NB4 (cell line): ENCODE results near the gene STEAP4.

Experiments
- DNase-seq: peaks from one replicate; pipeline ENCODE4 v3.0.0; 2010; ENCODE audit warnings: low read depth
- H3K4me3 ChIP-seq: one replicate; pipeline ENCODE4 v1.5.1; 2011; ENCODE audit warnings: mild to moderate bottlenecking, low read depth, low read length, moderate library complexity
- MAX ChIP-seq: IDR thresholded peaks from 2 replicates; pipeline ENCODE4 v1.6.1; 2011; ENCODE audit warnings: low read depth, low read length
- MYC ChIP-seq: IDR thresholded peaks from 2 replicates; pipeline ENCODE4 v1.6.1; 2011; ENCODE audit warnings: low read depth, low read length
- POLR2A ChIP-seq: IDR thresholded peaks from 2 replicates; pipeline ENCODE4 v1.6.1; 2011; ENCODE audit warnings: mild to moderate bottlenecking; ENCODE audit not compliant: insufficient read length; ENCODE audit errors: extremely low read depth
- TF ChIP-seq, protein P1 (sequence below): IDR thresholded peaks from one replicate; pipeline ENCODE4 v1.5.1; 2012; ENCODE audit warnings: low read depth, low read length

STEAP4 gene

DNA sequence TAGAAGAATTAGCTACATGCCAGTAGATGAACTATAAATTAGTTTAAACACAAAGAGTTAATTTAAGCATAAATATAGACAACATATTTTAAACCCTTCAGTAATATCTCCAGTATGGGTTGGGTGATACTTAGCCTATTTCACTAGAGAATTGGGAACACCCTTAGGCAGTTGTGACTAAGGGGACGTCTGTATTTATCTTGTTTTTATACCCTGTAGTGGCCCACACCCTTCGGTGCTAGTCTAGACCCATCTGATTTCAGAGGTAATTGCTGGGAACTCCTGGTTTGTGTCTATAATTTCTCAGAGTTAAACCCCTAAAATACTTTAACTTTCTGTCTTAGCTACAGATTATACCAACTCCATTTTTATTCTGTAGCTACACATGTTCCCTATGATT, 11.5 kb upstream of the STEAP4 start:
- TF ChIP-seq MAX (no peak), MYC (no peak), POLR2A (no peak)
- TF ChIP-seq, protein P1, sequence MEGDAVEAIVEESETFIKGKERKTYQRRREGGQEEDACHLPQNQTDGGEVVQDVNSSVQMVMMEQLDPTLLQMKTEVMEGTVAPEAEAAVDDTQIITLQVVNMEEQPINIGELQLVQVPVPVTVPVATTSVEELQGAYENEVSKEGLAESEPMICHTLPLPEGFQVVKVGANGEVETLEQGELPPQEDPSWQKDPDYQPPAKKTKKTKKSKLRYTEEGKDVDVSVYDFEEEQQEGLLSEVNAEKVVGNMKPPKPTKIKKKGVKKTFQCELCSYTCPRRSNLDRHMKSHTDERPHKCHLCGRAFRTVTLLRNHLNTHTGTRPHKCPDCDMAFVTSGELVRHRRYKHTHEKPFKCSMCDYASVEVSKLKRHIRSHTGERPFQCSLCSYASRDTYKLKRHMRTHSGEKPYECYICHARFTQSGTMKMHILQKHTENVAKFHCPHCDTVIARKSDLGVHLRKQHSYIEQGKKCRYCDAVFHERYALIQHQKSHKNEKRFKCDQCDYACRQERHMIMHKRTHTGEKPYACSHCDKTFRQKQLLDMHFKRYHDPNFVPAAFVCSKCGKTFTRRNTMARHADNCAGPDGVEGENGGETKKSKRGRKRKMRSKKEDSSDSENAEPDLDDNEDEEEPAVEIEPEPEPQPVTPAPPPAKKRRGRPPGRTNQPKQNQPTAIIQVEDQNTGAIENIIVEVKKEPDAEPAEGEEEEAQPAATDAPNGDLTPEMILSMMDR, result no peak
- no peak for DNase-seq
- H3K4me3 ChIP-seq, result no peak overlapping the region

DNA sequence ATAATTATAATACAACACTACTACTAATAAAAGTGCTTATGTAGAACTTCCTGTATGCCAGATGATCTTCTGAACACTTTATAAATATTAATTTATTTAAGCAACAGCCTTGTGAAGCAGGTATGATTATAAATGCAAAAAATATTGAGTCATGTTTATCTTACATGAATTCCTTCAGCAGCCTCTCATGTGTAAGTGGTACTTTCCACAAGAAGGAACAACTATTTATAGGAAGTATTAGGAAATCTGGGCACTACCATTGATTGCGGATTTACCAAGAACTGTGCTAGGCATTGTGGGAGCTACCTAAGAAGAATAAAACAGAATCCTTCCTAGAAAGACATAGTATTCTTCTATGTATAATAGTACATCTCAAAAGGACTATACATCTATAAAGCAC, 10.7 kb upstream of the STEAP4 start:
- no peak for DNase-seq
- no peak for TF ChIP-seq POLR2A
- TF ChIP-seq MYC, result no peak
- TF ChIP-seq, protein P1, result no peak
- TF ChIP-seq MAX, result no peak
- H3K4me3 ChIP-seq, result no peak overlapping the region

DNA sequence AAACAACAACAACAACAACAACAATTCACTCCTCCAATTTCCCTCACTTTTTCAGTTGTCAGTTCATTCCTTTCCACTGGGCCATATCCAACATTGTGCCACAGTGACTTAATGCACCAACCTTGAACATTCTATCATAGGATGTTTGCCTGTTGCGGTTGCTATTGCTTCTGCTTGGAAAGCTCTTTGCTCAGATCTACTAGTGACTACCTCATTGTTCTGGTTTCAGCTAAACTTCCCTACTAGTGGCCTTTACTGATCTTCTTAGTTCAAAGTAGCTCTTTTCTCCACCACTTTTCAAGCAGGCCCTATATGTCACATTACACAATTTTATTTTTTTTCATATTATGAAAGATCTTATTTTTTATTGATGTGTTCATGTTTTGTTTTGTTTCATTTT, 9.8 kb upstream of the STEAP4 start:
- no peak overlapping the region for H3K4me3 ChIP-seq
- TF ChIP-seq POLR2A (no peak), MYC (no peak), MAX (no peak)
- TF ChIP-seq, protein P1, result no peak
- DNase-seq, result no peak

DNA sequence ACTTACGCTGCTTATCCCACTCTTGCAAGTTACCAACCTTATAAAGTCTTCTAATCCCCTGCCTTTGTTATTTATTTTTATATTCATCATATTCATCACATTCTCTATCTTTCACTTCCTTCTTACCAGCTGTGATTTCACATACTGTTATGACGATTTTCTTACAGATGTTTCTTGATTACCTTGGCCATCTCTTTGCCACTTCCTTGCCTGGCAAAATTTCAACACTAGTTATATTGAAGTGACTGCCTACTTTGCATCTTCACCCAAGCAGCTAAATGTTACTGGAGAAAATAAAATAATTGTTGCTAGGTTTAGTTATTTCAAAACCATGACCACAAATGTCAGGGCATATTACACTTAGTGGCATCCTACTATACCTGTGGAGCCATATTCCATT, 8.8 kb upstream of the STEAP4 start:
- TF ChIP-seq MYC (no peak), MAX (no peak), POLR2A (no peak)
- TF ChIP-seq, protein P1, result no peak
- no peak overlapping the region for H3K4me3 ChIP-seq
- no peak for DNase-seq

DNA sequence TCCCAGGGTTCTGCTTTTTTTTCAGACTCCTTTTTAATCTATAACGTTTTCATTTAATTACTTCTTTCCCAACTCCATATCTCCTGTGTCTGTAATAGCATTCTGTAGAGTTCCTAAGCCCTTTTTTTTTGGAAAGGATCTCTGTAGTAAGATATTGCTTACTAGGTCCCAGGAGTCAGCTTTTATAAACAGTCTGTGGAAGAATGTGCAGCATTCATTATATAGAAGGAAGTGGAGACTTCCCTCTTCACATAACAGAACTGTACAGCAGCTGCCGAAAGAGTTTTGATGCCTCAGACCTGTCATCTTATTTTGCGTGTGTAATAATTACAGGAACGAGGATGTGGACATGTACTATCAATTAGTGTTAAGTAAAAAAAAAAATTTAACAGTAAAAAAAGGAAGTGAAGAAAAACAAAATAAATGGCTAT, 7.4 kb upstream of the STEAP4 start:
- no peak overlapping the region for H3K4me3 ChIP-seq
- no peak for DNase-seq
- TF ChIP-seq, protein P1, result no peak
- no peak for TF ChIP-seq MYC
- no peak for TF ChIP-seq MAX
- TF ChIP-seq POLR2A, result no peak

GRCh38 chr7:88312061-88312663, 5.5 kb upstream of the STEAP4 start:
- DNase-seq, result no peak
- TF ChIP-seq, protein P1, result no peak
- TF ChIP-seq MYC (no peak), MAX (no peak), POLR2A (no peak)

More at GRCh38 chr7:88312061-88312663, 5.5 kb upstream of the STEAP4 start:
- no peak overlapping the region for H3K4me3 ChIP-seq
